Measurements from ENCODE around the gene HIVEP2.

Gene HIVEP2

DNA sequence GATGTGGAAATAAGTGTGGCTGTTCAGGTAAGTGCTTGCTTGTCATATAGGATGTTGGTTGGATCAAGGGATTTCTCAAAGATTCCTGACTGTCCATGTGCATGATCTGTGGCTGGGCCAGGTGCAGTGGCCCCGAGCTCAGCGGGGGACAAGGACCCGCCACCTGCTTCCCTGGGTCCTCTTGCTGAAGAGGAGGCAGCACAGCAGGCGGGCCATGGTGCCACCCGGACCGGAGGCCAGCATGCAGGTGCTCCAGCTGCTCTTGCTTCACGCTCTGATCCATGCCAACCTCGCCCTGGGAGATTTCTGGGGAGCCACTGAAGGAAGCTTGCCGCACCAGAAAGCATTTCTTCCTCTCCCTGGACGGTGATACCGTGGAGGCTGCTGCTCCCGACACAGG, 173.8 kb downstream of the HIVEP2 start:
- ATAC-seq = no peak

DNA sequence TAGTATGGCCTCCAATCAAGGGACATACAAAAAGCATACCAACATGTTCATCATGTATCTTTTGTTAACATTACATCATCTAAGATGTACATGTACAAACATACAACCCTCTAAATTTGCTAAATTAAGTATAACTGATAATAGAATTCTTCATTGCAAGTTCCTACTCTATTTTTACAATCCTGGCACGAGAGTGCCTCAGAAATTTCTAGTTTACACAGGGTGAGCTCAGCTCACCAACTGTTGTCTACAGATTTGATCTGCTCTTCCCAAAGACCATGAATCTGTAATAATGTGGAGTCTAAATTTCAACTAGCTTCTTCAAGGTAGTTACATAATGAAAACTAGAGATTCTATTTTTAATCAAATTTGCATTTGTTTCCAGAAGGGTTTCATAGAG, 179.7 kb downstream of the HIVEP2 start:
- ATAC-seq = no peak

DNA sequence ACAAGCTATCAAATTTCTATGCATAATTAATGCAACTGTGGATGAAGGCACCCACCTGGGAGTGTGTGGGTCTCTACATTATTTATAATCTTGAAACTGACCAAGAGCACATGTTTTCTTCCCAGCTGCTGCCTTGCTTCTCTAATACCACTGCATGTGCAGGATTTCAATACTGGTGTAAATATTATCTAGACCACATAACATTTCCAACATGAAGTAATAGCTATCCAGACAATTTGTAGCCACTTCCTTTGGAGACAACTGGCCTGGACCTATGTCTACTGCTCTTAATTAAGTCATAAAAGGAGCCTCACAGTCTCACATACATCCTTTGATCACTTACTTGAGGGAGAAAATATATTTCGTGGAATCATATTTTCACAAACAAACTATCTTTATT, 180.7 kb downstream of the HIVEP2 start:
- no peak for ATAC-seq

DNA sequence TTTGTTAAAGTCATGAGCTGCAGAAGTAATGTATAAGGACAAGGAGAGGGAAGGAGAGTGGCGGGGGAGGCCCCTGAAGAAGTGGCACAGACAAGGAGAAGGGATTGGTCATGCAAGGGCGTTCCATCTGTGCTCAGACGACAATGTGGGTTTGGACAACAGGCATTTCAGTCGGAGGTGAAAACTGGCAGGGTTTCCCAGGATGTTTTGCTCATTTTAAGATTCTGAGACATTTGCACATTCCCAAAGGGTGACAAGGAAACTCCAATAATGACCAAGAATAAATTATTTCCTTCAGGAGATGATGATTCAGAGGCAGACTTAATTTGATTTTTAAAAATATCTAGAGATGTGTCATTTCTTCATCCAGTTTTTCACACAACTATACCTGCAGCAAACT, 181.8 kb downstream of the HIVEP2 start:
- ATAC-seq = no peak

DNA sequence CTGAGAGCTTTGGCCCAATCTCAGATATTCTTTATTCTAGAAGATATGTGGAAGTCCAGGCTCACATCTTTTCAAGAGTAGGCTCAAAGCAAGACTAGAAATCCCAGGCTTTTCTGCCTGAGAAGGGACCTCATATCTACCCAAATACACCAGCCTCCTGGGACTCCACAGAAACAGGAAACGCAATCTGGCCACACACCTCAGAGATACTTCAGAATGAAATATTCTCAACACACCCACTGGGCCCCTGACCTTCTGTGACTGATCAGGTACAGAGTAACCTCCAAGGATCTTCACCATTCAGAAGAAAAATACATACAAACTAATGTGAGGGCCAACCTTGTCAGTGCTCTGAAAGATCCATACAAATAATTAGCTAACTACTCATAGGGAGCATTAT, 183.2 kb downstream of the HIVEP2 start:
- ATAC-seq = peak in 1 of 2 donors; percentile 10

DNA sequence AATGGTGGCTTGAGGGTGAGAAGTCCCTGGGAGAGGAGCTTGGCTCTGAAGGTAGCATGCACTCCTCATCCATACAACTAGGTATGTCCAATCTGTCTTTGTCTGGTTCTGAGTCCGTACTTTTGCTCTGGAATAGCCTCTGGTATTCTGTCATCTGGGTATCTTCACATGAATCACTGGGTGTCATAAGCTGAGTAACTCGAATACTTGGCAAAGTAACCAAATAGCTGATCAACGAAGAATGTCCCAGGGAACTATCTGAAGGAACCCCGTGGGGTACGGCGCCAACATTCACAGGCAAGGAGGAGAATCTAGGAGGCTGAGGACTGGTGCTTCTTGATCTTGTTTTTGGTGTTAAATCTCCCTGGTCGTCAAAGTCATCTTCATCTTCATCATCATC, 184.8 kb downstream of the HIVEP2 start:
- ATAC-seq = no peak

DNA sequence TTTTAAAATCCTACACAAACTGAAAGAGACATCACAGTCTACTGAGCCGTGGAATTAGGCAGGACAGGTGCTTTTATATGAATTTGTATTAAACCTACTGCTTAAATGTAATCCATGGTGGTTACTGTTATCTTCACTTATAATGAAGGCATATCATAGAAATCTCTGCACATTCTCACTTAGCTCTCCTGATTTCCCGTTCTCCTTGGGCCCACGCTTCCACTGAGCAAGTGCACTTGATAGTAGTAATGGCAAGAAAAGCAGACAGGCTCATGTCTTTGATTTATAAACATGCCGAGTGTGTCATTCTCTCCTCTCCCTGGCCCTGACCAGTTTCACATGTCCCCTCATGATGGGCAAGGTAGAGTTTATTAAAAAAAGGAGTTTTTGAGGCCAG, 186.3 kb downstream of the HIVEP2 start:
- no peak for ATAC-seq

DNA sequence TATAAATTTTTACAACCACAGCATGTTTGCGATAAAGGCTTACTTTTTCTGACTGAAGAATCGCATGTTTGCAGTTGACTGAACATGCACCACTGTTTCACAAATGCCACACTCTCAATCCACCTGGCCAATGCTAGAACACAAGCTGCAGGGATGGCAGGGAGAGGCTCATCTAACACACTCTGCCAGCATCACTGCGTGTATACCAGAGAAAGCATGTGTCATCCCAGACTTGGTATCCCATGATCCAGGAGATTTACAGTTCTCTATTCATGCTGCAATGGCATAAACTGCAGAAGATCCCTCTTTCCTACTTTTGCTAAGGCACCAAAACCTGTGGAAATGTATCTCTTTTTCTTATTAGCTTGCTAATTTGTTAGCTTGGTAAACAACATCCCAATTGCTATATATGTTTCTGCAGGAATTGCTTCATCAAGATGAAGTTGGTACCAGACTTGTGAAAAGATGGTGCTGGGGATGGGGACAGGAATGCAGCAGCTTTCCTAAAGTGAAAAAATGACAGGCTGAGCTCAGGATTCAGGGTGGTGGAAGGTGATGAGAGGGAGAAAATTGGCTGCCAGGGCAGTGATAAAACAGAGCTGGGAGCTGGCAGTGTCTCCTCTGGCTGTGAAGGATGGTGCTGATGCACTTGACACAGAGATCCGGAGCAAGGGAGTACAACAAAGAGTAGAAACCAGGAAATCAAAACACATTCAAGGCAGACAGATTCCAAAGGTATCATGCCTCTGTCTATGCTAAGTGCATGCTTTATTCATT, 186.9 kb downstream of the HIVEP2 start:
- ATAC-seq = no peak

DNA sequence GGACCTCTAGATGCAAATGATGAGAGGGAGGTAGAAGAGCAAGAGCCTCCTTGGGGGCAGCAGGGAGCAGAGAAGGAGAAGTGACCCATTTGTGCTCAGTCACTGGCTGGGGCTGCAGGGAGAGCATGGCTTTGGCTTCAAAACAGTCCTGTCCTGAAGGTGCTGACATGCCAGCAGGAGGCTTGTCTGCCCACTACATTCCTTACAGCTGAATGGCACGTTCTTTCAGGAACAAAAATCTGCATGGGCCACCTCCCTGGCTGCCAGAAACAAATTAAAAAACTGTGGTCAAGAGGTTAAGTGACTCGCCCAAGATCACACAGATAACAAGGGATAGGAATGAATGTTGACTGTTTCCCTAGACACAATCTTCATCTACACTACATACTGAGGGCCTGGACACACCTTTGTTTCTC, 188.8 kb downstream of the HIVEP2 start:
- peak in 1 of 2 donors; percentile 51 for ATAC-seq

DNA sequence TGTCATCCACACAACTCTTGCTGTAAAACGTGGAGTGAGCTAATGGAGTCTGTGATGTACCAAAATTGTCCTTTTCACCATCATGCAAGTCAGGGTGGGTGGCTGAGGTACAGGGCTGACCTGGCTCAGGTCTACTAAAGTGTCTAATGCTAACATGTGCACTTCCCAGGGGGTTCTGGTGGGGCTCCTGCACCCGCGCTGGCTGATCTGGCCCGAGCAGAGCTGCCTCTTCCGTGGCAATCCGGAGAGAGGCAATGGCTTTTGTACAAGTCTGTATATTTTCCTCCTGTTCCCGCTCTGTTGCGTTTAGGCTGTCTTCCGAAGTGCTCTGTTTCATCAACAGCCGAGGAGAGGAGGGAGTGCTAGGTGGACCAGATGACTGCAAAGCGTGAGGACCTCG, 191.8 kb downstream of the HIVEP2 start:
- no peak for ATAC-seq

DNA sequence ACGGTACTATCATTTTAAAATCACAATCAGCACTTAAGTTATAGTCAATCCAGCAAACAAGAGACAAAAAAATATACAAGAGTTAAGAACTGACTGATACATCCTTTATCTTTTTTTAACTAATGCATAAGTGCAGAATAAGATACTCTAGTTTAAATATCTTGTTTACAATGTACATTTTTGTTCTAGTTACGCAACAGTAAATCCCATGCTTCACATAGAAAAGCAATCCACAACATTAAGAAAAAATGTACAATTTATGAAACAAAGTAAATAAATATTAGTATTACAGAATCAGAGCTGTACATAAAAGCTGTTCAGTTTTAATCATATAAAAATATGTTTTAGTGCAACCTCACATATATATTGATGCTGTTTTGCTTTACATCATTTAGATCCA, 192.6 kb downstream of the HIVEP2 start:
- no peak for ATAC-seq

DNA sequence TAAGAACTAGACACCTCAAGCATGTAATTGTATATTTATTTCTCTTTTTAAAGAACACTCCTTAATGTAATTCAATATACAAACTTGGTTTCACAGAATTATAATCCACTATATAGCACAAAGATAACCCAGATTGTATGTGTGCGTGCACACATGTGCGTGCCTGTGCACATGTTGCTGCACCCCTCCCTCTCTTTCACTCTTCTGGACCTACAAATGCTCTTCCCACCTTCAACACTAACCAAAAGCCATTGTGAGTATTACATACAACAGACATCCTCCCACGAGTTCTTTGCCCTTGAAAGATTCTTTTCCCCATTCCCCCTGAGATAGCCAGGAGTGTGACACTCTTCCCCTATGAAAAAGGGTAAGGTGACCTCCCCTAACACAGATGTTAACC, 193.5 kb downstream of the HIVEP2 start:
- ATAC-seq = no peak

DNA sequence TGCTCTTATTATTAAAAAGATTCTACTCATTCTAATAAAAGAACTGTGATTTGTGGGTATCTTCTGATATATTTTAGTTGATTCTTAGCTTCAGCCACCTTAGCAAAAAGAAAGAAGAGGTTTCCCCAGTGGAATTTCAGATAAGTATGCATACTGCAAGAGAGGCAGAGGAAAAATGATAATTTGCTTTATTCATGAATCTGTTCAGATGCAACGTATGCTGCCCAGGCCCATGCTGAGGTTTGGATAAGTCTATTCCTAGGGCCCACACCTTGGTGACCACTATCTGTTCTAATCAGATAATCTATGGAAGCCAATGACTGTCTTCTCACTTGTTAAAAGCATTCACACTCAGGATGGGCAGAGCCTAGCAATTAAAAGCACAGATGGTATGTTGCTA, 194.0 kb downstream of the HIVEP2 start:
- ATAC-seq = no peak

DNA sequence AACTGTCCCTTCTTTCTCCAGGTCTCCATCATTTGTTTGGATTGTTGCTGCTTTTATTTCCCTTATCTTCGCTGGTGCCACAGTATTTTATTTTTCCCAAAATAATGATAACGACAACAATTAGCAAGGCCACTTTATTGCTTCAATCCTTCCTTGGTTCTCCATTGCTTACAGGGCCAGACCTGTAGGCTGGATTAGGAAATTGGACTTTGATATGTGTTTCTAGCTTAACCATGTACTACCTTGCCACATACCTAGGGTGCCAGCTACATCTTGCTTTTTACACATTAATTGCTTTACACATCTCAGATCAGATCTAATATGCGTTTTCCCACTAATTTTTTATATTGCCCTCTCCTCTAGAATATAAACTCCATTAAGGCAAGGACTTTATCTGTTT, 195.4 kb downstream of the HIVEP2 start:
- no peak for ATAC-seq

DNA sequence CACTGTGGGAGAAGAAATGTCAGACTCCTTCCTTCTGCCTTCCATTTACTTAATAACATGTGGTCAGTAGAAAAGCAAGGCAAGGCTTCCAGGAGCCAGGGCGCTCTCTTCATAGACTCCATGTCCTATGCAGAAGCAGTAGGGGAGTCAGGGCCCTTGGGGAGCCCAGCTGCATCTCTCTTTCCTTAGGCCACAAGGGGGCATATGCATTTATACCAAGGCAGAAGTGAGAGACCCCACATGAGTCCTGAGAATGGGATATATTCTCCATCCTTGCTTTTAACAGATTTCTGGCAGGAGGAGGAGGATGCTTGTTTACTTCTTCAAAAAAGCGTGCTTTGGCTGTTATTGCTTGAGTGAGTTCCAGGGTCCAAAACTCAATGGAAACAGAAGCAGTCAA, 198.5 kb downstream of the HIVEP2 start:
- no peak for ATAC-seq

DNA sequence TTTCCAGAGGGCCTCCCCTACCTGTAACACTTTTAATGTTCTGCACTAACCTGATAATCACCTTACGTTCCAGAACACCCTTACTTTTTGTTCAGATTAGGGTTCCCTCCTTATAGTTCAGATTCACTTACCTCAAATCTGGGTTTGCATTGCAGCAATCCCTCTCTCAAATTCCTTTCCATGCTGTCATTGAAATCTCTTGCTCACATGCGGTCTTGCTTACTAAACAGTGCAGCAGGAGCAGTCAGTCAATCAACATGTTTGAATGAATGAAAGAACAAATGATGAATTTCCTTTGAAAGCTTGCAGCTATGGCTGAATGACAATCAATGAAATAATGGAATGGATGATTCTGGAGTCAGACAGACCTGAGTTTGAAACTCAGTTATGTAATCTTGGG, 200.1 kb downstream of the HIVEP2 start:
- ATAC-seq = no peak

DNA sequence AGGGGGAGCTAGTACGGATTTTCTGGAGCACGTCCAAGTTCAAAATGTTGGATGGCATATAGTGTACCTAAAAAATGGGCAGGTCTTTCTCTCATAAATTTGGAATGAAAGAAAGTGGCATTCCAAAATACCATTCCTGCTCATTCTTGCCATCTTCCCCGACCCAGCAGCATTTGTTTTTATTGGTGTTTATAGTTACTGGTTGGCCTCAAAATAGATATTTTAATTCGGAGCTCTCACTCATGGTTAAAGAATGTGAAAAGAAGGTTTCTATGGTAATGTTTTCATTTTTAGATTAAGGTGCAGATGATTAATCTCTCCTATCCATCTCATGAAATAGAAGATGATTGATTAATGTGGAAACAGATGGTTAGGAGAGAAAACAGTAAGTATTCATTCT, 204.5 kb downstream of the HIVEP2 start:
- ATAC-seq = no peak

DNA sequence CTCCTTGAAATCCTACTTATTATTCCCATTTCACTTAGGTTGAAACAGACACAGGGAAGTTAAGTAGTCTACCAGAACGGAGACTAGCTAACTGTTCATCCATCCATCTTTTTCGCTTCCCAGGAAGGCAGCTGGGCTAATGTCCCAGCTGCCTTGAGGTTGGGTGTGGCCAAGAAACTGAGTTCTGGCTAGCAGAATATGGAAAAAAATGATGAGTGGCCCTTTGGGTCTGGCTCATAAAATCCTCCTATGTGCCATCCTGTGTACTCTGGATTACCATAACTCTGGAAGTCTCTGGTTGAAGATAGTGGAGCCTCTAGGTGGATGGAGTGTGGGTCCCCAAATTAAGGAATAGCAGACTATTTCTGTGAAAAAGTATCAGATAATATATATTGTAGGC, 206.2 kb downstream of the HIVEP2 start:
- ATAC-seq = no peak

DNA sequence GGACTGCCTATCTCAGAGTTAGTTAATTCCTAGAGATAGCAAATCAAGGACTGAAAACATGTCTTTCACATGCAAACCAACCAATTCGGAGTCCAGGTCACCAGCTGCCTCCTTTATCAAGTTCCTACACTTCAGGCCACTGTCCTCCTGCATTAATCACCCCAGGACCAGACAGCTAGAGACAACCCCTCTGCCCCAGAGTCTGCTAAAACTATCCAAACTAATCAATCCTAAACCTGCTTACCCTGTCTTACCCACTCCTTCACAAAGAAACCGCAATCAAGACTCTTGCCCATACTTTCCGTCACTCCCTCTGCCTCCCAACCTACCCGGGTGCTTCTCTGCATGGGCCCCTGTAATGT, 207.0 kb downstream of the HIVEP2 start:
- ATAC-seq = no peak

DNA sequence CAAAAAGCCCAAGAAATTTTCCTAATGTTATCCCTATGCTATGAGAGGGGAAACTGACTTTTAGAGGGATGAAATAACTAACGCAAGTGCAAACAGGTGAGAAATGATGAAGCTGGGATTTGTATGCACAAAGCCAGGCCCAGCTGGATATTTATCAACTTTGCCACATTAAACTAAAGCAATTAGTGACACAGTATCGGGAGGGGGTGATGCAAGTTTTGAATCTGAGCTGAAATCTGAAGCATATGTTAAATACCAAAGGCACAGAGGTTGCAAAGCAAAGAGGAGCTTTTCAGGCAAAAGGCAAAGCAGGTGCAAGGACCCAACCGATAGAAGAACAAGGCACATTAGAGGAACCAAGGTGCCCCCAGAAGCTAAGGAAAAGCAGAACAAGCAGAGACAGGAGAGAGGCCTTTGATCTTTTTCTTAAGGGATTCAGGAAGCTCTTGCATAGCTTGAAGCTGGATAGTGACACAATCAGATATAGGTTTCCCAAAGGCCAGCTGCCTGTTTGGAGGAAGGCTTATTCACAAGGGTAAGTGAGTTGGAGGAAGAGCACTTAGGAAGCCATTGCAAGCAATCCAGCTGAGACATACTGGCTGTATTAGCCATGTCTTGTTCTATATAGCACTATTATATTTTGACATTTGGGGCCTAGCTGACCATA, 207.5 kb downstream of the HIVEP2 start:
- no peak for ATAC-seq

DNA sequence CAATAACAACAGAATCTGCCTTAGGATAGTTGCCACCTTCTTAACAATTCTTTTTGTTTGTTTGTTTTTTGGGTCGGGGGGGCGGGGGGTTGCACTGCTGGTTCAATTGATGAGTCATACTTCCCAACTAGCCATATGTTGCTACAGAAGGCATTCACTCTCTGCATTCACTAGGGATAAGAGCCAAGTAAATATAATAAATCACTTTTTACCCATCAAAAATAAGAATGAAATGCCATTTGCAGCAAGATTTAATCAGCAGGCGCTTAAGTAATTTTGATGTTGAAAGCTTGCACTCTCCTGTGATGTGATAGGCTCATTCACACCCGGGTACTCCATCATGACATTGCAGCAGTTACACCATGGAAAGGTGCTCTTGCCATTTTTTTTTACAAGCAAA, 209.8 kb downstream of the HIVEP2 start:
- ATAC-seq = no peak

DNA sequence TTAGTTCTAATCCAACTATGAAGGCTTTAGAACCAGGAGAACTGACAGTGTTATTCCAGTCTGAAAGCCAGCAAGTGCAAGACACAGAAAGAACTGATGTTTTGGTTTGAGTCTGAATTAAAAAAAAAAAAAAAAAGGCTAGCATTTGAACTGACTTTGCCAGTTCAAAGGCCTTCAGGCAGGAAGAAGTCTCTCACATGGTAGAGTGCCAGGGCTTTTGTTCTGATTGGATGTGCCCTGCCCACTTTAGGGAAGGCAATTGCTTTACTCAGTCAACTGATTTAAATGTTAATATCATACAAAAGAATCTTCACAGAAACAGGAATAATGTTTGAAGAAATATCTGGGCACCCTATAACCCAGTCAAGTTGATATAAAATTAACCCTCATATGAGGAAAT, 212.2 kb downstream of the HIVEP2 start:
- ATAC-seq = no peak

DNA sequence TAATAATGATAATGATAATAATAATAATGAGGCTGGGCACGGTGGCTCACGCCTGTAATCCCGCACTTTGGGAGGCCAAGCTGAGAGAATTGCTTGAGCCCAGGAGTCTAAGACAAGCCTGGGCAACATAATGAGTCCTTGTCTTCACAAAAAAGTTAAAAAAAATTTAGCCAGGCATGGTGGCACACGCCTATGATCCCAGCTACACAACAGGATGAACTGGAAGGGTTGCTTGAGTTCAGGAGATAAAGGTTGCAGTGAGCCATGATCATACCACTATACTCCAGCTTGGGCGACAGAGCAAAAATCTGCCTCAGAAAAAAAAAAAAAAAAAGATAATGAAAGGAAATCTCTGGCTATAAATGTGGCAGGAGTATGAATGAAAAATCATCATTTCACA, 213.4 kb downstream of the HIVEP2 start:
- ATAC-seq = no peak

DNA sequence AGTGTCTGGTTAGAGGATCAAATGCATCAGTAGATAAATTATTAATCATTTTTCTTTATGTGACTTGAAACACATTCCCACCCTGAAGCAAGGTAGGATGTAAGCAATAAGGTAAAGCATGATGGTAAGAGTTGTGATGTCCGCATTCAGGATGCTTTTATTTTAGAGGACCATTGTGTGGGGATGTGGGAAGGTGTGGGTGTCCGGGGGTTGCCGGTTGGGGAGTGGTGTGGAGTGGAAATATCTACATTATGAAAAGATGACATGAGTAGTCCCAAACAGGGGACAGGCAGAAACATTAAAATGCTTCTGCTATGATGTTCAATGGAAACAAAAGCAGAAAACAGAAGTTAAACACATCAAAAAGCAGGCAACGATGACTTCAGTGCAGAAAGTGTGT, 215.4 kb downstream of the HIVEP2 start:
- ATAC-seq = no peak

DNA sequence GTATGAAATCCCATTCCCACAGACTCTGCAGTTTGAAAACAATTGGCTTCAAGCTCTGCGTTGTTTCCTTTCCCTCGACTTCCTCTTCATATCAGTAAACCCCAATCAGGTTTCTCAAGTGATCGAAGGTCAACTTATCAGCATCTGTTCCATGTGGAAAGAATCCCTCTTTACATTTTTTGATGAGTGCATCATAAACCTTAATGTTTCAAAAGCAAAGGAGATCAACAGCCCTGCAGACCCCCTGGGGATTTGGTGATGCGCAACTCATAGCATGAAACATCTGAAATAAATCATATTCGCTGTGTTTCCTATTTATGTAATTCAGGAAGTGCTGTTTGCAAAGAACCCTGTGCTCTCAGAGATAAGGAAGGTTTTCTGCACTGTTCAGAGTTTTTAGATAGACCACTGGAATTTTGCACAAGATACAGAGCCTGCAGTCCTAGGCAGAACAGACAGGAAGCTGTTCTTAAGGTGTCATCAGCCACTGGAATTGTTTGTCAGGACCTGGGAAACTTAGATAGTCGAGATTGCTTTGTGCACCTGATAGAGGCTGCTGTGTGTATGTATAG, 216.0 kb downstream of the HIVEP2 start:
- ATAC-seq = no peak

All from activated CD4-positive, CD25-positive, alpha-beta regulatory T cell treated with anti-CD3 and anti-CD28 coated beads, Interleukin-2, amount 50 U/mL, for 24 hours (primary cell).